Suprapubic skin (tissue), 4 donors: ENCODE data around the gene ZNRD2.

ENCODE experiments used
- EP300 ChIP-seq: sonication (generic); formaldehyde crosslinking; IDR thresholded peaks from one replicate; pipeline ENCODE4 v1.6.1; 2017; ENCODE audit warnings: antibody characterized with exemption
- POLR2A ChIP-seq, 2 donors: fragments of 450-650 bp; IDR thresholded peaks; one replicate each; pipeline ENCODE4 v1.6.1; 2017; ENCODE audit warnings: antibody characterized with exemption in 2 of 2, mild to moderate bottlenecking in 2 of 2, moderate library complexity in 2 of 2
- POLR2AphosphoS5 ChIP-seq, 3 donors: sonication (generic); formaldehyde crosslinking; IDR thresholded peaks; one replicate each; pipeline ENCODE4 v1.6.1; 2017; ENCODE audit warnings: antibody characterized with exemption in 3 of 3
- TF ChIP-seq, protein P1 (sequence below), 2 donors: fragments of 200-600 bp in 1 of 2; fragments of 450-650 bp in 1 of 2; sonication (generic) in 1 of 2; IDR thresholded peaks; one replicate each; pipeline ENCODE4 v1.5.1; 2016 to 2019; ENCODE audit warnings: antibody characterized with exemption in 2 of 2, mild to moderate bottlenecking in 1 of 2, moderate library complexity in 1 of 2

- TF ChIP-seq POLR2A (IDR thresholded peaks at IDR 0.05) (no peak), POLR2AphosphoS5 (IDR thresholded peaks at IDR 0.05) (no peak), EP300 (no peak)
- TF ChIP-seq, protein P1, sequence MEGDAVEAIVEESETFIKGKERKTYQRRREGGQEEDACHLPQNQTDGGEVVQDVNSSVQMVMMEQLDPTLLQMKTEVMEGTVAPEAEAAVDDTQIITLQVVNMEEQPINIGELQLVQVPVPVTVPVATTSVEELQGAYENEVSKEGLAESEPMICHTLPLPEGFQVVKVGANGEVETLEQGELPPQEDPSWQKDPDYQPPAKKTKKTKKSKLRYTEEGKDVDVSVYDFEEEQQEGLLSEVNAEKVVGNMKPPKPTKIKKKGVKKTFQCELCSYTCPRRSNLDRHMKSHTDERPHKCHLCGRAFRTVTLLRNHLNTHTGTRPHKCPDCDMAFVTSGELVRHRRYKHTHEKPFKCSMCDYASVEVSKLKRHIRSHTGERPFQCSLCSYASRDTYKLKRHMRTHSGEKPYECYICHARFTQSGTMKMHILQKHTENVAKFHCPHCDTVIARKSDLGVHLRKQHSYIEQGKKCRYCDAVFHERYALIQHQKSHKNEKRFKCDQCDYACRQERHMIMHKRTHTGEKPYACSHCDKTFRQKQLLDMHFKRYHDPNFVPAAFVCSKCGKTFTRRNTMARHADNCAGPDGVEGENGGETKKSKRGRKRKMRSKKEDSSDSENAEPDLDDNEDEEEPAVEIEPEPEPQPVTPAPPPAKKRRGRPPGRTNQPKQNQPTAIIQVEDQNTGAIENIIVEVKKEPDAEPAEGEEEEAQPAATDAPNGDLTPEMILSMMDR (IDR thresholded peaks at IDR 0.05) = no peak
Observed at GRCh38 chr11:65571940-65572339, 1.7 kb downstream of the ZNRD2 start.
